Coronary artery (tissue), 2 donors: ENCODE results near the gene BMPER.

Source experiments
- DNase-seq: peaks from one replicate; pipeline ENCODE4 v3.0.0-alpha.2; 2017; ENCODE audit warnings: low spot score
- H3K27ac ChIP-seq, 2 donors: fragments of 200-600 bp; sonication (generic); one replicate each; pipeline ENCODE4 v1.5.1; 2016 to 2019
- H3K4me3 ChIP-seq: fragments of 200-600 bp; sonication (generic); 2 replicates; pipeline ENCODE4 v1.5.1; 2016; ENCODE audit warnings: mild to moderate bottlenecking, moderate library complexity
- TF ChIP-seq, protein P1 (sequence below): fragments of 200-600 bp; sonication (generic); IDR thresholded peaks from one replicate; pipeline ENCODE4 v1.5.1; 2019; ENCODE audit warnings: antibody characterized with exemption

The BMPER gene

DNA sequence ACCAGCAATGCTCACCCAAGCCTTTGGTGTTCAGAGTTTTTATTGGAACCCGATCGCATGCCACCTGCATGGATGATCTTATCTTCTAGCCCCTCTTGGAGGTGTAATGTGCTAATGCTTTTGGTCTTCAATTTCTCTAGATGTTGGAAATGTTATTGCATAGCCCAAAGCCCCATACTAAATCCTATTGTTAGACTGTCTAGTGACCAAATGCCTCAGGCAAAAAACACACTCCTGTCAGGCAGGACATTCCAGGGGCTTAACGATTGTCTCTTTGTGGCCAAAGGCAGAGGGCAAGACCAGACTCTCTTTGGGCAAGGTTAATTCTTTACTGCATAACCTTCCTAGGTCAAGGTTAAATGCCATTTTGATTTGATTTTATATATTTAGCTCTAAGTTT is 187.9 kb downstream of the BMPER start:
- TF ChIP-seq, protein P1, sequence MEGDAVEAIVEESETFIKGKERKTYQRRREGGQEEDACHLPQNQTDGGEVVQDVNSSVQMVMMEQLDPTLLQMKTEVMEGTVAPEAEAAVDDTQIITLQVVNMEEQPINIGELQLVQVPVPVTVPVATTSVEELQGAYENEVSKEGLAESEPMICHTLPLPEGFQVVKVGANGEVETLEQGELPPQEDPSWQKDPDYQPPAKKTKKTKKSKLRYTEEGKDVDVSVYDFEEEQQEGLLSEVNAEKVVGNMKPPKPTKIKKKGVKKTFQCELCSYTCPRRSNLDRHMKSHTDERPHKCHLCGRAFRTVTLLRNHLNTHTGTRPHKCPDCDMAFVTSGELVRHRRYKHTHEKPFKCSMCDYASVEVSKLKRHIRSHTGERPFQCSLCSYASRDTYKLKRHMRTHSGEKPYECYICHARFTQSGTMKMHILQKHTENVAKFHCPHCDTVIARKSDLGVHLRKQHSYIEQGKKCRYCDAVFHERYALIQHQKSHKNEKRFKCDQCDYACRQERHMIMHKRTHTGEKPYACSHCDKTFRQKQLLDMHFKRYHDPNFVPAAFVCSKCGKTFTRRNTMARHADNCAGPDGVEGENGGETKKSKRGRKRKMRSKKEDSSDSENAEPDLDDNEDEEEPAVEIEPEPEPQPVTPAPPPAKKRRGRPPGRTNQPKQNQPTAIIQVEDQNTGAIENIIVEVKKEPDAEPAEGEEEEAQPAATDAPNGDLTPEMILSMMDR, result no peak
- H3K4me3 ChIP-seq, result no peak overlapping the region
- DNase-seq, result no peak
- no peak overlapping the region for H3K27ac ChIP-seq

DNA sequence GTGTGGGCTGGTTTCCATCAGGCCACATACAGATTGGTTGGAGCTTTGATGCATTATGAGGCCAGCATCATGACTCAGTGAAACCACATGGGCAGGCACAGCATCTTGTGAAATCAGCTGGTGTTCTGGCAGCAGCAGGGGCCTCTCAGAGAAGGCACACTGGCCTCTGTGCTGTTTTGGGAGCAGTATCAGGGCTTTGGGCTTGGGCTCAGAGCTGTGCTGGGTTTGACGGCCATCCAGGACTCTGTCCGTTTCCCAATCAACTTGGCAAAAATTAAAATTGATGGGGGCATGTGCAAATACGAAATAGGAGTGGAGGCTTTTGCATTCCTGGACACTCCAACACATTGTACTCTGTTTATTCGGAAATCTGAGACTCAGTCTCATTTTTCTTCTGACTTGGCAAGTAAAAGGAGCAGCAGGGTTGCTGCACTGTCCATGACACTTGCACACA is 190.9 kb downstream of the BMPER start:
- H3K27ac ChIP-seq, result peak overlapping the region in 1 of 2 donors; percentile 70
- H3K4me3 ChIP-seq, result no peak overlapping the region
- DNase-seq, result peak; percentile 87
- TF ChIP-seq, protein P1, result no peak

DNA sequence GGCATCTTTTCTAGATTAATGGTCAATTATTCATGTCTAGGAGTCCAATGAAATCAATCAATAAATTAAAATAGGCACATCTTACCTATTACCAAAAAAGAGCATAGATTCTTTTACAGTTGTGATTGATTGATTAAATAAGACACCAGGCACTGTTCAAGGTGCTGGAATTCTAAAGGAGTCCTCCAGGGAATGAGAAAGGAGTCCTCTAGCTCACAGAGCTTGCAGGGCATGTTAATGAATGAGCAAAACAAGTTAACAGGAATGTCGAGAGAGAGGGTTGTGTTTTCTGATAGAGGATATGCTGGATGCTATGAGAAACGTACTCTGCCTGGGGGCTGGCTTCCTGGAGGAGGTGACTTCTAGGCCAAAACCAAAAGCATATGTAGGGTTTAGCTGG is 191.4 kb downstream of the BMPER start:
- TF ChIP-seq, protein P1, result no peak
- no peak for DNase-seq
- H3K27ac ChIP-seq, result no peak overlapping the region
- H3K4me3 ChIP-seq, result no peak overlapping the region

DNA sequence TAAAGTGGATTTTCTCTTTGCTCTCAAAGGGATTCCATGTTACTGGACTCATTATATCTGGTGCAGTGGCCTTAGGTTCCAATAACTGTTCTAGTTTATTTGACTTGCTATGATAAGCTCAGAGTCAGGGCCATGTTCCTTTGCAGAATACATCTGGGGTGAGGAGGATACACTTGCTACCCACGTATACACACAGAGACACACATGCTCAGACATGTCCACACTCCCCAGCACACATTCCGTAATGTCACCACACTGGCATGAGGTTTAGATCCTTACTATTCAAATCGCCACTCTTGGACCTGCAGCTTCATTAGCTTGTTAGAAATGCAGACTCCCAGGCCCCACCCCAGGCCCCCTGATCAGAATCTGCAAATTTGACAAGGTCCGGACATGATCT is 195.3 kb downstream of the BMPER start:
- no peak overlapping the region for H3K27ac ChIP-seq
- TF ChIP-seq, protein P1, result no peak
- DNase-seq, result no peak
- no peak overlapping the region for H3K4me3 ChIP-seq

DNA sequence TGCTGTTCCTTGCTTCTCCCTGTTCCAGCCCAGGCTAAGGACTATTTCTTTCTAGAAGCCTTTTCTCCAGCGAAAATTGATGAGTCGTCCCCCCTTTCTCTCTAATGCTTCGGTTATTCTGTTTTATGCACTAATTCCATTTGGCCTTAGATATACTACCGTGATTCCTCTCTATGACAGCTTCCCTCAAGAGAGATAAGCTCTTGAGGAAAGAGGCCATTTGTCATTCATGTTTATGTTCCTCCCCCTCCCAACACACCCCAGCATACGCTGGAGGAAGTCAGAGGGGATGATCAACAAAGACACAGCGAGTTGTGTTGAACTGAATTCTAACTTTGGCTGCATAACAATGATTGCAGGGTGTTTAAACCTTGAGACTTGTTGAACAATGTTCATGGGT is 198.8 kb downstream of the BMPER start:
- no peak for DNase-seq
- Histone ChIP-seq H3K4me3 (no peak overlapping the region), H3K27ac (no peak overlapping the region)
- TF ChIP-seq, protein P1, result no peak

DNA sequence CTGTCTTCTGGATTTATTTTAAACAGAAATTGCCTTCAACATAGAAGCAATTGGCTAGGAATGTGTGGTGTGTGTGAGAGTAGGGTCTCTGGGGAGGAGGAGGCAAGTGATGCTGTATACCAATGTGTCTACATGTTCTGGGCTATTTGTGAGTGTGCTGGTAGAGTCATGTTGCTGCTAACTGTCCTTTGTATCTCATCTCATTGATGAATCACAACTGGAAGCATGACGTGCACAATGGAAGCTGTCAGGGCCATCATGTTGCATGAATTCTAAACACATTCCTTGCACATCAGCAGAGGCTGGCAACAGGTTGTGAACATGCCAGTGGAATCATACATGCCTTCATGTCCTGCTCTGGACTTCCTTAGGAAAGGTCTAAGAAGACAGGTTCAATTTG is 199.7 kb downstream of the BMPER start:
- H3K4me3 ChIP-seq, result no peak overlapping the region
- no peak overlapping the region for H3K27ac ChIP-seq
- DNase-seq, result no peak
- TF ChIP-seq, protein P1, result no peak

DNA sequence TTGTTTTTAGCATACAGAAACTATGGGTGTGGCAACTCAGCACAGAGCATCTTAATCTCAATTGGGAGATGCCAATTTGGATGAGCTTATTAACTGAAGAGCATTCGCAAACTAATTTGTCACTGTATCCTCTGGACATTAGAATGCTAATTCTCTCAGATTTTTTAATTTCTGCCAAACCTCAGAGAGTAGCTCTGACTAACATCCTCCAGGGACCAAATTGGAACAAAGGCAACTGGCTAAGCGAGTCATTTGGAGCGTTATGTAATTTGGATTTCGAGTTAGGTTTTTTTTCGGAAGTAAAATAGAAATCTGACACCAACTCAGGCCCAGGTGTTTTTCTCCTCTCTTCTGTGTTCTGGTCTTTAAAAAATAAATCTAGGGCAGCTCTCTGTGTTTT is 201.9 kb downstream of the BMPER start:
- Histone ChIP-seq H3K27ac (no peak overlapping the region), H3K4me3 (no peak overlapping the region)
- DNase-seq, result no peak
- TF ChIP-seq, protein P1, result no peak
